ENCODE measurements around the gene SATB2.

Gene SATB2

DNA sequence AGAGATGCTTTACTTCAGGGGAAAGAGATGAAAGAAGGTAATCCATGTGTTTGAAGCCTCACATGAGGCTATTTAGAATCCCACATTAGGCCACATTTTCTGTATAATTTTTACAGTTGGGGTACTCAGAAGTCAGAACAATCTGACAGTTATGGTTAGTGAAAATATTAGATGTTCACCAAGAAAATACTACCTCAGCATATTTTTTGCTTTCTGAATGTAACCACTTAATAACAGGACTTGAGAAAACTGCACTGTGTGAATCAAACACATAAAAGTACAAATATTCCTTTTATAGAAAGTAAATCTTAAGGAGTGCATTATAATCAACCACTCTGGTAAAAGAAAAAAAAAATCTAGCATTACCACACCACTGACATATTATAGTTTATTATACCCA lies 169.3 kb downstream of the SATB2 start:
- H3K27me3 Mint-ChIP-seq = peaks cover 2% of the 10 kb centered on the region
- no peak for ATAC-seq (ENCODE audit: low read depth)

GRCh38 chr2:199282309-199282708 lies 175.4 kb downstream of the SATB2 start:
- Mint-ChIP-seq H3K9me3 (peaks cover 7% of the 10 kb centered on the region), H3K27me3 (no peaks in the 10 kb centered on the region), H3K4me3 (no peak overlapping the region), H3K36me3 (no peaks in the 10 kb centered on the region), H3K4me1 (no peaks in the 10 kb centered on the region), H3K27ac (no peak overlapping the region)
- ATAC-seq (ENCODE audit: low read depth) (no peak), DNase-seq (ENCODE audit: low spot score in 2 of 2) (no peak)

More for the DNA sequence above, 169.3 kb downstream of the SATB2 start:
- DNase-seq (ENCODE audit: low spot score in 2 of 2) = no peak
- Mint-ChIP-seq H3K9me3 (peaks cover 5% of the 10 kb centered on the region), H3K36me3 (no peaks in the 10 kb centered on the region), H3K27ac (no peak overlapping the region), H3K4me1 (no peaks in the 10 kb centered on the region), H3K4me3 (no peak overlapping the region)

GRCh38 chr2:199279146-199279545 lies 178.6 kb downstream of the SATB2 start:
- peaks cover 2% of the 10 kb centered on the region for H3K9me3 Mint-ChIP-seq
- H3K27ac Mint-ChIP-seq = no peak overlapping the region
- ATAC-seq (ENCODE audit: low read depth) = no peak
- no peaks in the 10 kb centered on the region for H3K4me1 Mint-ChIP-seq
- H3K4me3 Mint-ChIP-seq = no peak overlapping the region
- no peaks in the 10 kb centered on the region for H3K36me3 Mint-ChIP-seq
- no peaks in the 10 kb centered on the region for H3K27me3 Mint-ChIP-seq
- no peak for DNase-seq (ENCODE audit: low spot score in 2 of 2)

- H3K27ac Mint-ChIP-seq = no peak overlapping the region
- no peaks in the 10 kb centered on the region for H3K4me1 Mint-ChIP-seq
- peaks cover 2% of the 10 kb centered on the region for H3K9me3 Mint-ChIP-seq
- H3K27me3 Mint-ChIP-seq = no peaks in the 10 kb centered on the region
- H3K4me3 Mint-ChIP-seq = no peak overlapping the region
- no peaks in the 10 kb centered on the region for H3K36me3 Mint-ChIP-seq
- DNase-seq (ENCODE audit: low spot score in 2 of 2) = no peak
- ATAC-seq (ENCODE audit: low read depth) = no peak
These were observed 179.6 kb downstream of the SATB2 start for GRCh38 chr2:199278099-199278498.

GRCh38 chr2:199273042-199273511 lies 184.7 kb downstream of the SATB2 start:
- Mint-ChIP-seq H3K9me3 (no peaks in the 10 kb centered on the region), H3K4me1 (no peaks in the 10 kb centered on the region), H3K36me3 (no peaks in the 10 kb centered on the region), H3K27me3 (no peaks in the 10 kb centered on the region), H3K27ac (no peak overlapping the region), H3K4me3 (no peak overlapping the region)
- no peak for ATAC-seq (ENCODE audit: low read depth)
- DNase-seq (ENCODE audit: low spot score in 2 of 2) = no peak

- Mint-ChIP-seq H3K4me3 (no peak overlapping the region), H3K9me3 (peaks cover 21% of the 10 kb centered on the region), H3K27ac (no peak overlapping the region), H3K27me3 (no peaks in the 10 kb centered on the region), H3K36me3 (no peaks in the 10 kb centered on the region), H3K4me1 (no peaks in the 10 kb centered on the region)
- ATAC-seq (ENCODE audit: low read depth) (no peak), DNase-seq (ENCODE audit: low spot score in 2 of 2) (no peak)
These were observed 195.8 kb downstream of the SATB2 start for GRCh38 chr2:199261936-199262335.

- Mint-ChIP-seq H3K4me1 (no peaks in the 10 kb centered on the region), H3K4me3 (no peak overlapping the region), H3K27ac (no peak overlapping the region), H3K36me3 (no peaks in the 10 kb centered on the region), H3K9me3 (peaks cover 21% of the 10 kb centered on the region), H3K27me3 (no peaks in the 10 kb centered on the region)
- no peak for ATAC-seq (ENCODE audit: low read depth)
- DNase-seq (ENCODE audit: low spot score in 2 of 2) = no peak
These were observed 196.5 kb downstream of the SATB2 start for GRCh38 chr2:199261239-199261638.

DNA sequence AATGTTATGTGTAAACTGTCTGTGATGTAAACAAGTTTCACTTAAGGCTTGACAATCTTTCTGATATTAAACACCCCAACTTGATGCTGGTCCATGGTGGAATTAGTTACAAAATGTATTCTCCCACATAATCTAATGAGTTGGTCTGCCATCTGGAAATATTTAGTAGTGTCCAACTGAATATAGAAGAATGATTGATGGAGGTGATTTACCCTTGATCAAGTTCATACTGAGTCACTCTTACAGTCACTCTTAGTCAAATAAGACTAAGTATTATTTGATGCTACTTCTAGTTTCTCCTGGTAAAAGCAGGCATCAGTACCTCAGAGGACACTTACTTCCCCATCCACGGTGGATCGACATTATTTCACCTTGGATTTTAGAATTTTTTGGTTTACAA lies 198.1 kb downstream of the SATB2 start:
- no peak for DNase-seq (ENCODE audit: low spot score in 2 of 2)
- Mint-ChIP-seq H3K27ac (no peak overlapping the region), H3K4me1 (no peaks in the 10 kb centered on the region), H3K9me3 (peaks cover 17% of the 10 kb centered on the region), H3K4me3 (no peak overlapping the region), H3K27me3 (no peaks in the 10 kb centered on the region), H3K36me3 (no peaks in the 10 kb centered on the region)
- no peak for ATAC-seq (ENCODE audit: low read depth)

DNA sequence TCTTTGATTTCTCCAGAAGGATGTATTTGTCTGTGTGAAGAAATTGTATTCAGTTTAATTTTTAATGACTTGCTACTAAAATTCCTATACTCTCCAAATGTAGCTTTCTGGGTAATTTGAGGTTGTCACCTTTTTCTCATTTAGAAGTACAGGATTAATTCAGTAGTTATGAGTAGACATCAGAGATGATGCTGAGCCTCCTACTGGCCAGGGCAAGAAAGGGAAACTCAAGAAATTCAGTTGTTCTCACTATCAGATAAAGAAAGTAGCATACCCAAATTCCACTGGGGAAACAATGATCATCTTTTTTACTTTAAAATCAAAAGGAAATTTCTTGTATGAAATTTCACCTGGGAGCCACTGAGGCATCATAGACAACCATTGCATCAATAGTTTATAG lies 199.4 kb downstream of the SATB2 start:
- no peak overlapping the region for H3K27ac Mint-ChIP-seq
- H3K9me3 Mint-ChIP-seq = peaks cover 13% of the 10 kb centered on the region
- DNase-seq (ENCODE audit: low spot score in 2 of 2) (no peak), ATAC-seq (ENCODE audit: low read depth) (no peak)
- no peak overlapping the region for H3K4me3 Mint-ChIP-seq
- H3K27me3 Mint-ChIP-seq = no peaks in the 10 kb centered on the region
- no peaks in the 10 kb centered on the region for H3K36me3 Mint-ChIP-seq
- H3K4me1 Mint-ChIP-seq = no peaks in the 10 kb centered on the region

GRCh38 chr2:199257261-199258224 lies 200.2 kb downstream of the SATB2 start:
- ATAC-seq (ENCODE audit: low read depth) = no peak
- no peak overlapping the region for H3K27ac Mint-ChIP-seq
- no peak overlapping the region for H3K4me3 Mint-ChIP-seq
- H3K27me3 Mint-ChIP-seq = no peaks in the 10 kb centered on the region
- no peaks in the 10 kb centered on the region for H3K36me3 Mint-ChIP-seq
- peaks cover 11% of the 10 kb centered on the region for H3K9me3 Mint-ChIP-seq
- H3K4me1 Mint-ChIP-seq = no peaks in the 10 kb centered on the region
- no peak for DNase-seq (ENCODE audit: low spot score in 2 of 2)

GRCh38 chr2:199230091-199230490 lies 227.6 kb downstream of the SATB2 start:
- H3K36me3 Mint-ChIP-seq = no peaks in the 10 kb centered on the region
- DNase-seq (ENCODE audit: low spot score in 2 of 2) (no peak), ATAC-seq (ENCODE audit: low read depth) (no peak)
- no peaks in the 10 kb centered on the region for H3K4me1 Mint-ChIP-seq
- no peak overlapping the region for H3K27ac Mint-ChIP-seq
- H3K9me3 Mint-ChIP-seq = no peaks in the 10 kb centered on the region
- no peak overlapping the region for H3K4me3 Mint-ChIP-seq
- H3K27me3 Mint-ChIP-seq = no peaks in the 10 kb centered on the region

- H3K4me1 Mint-ChIP-seq = no peaks in the 10 kb centered on the region
- DNase-seq (ENCODE audit: low spot score in 2 of 2) (no peak), ATAC-seq (ENCODE audit: low read depth) (no peak)
- H3K9me3 Mint-ChIP-seq = no peaks in the 10 kb centered on the region
- no peaks in the 10 kb centered on the region for H3K36me3 Mint-ChIP-seq
- no peaks in the 10 kb centered on the region for H3K27me3 Mint-ChIP-seq
- no peak overlapping the region for H3K4me3 Mint-ChIP-seq
- H3K27ac Mint-ChIP-seq = no peak overlapping the region
These were observed 228.6 kb downstream of the SATB2 start for GRCh38 chr2:199228887-199229819.

- Mint-ChIP-seq H3K27ac (no peak overlapping the region), H3K36me3 (no peaks in the 10 kb centered on the region), H3K27me3 (no peaks in the 10 kb centered on the region), H3K4me3 (no peak overlapping the region), H3K9me3 (peaks cover 2% of the 10 kb centered on the region), H3K4me1 (no peaks in the 10 kb centered on the region)
- no peak for DNase-seq (ENCODE audit: low spot score in 2 of 2)
- ATAC-seq (ENCODE audit: low read depth) = no peak
These were observed 233.9 kb downstream of the SATB2 start for GRCh38 chr2:199223791-199224190.

GRCh38 chr2:199220920-199221319 lies 236.8 kb downstream of the SATB2 start:
- no peak for DNase-seq (ENCODE audit: low spot score in 2 of 2)
- Mint-ChIP-seq H3K4me1 (no peaks in the 10 kb centered on the region), H3K27ac (no peak overlapping the region), H3K36me3 (no peaks in the 10 kb centered on the region), H3K9me3 (peaks cover 2% of the 10 kb centered on the region), H3K27me3 (no peaks in the 10 kb centered on the region), H3K4me3 (no peak overlapping the region)
- no peak for ATAC-seq (ENCODE audit: low read depth)

All from memory B cell (primary cell).